SU-DHL-6 (cell line): Measurements from ENCODE around the gene SLC6A13.
"Not testable (repeated sequence)": the region's sequence is repeated elsewhere in the genome, so short reads cannot be mapped to it uniquely, and the experiment has no call there.

ENCODE experiments used
- H2AFZ ChIP-seq: fragments of 200-600 bp; sonication (generic); 2 replicates; pipeline ENCODE4 v1.6.1; 2014; ENCODE audit warnings: low read depth, mild to moderate bottlenecking, moderate library complexity, mixed read lengths, antibody characterized with exemption, low read length; ENCODE audit not compliant: severe bottlenecking
- H3F3A ChIP-seq: fragments of 200-600 bp; shearing (Covaris generic); 2 replicates; pipeline ENCODE4 v1.6.0; 2016; ENCODE audit warnings: antibody characterized with exemption, mild to moderate bottlenecking; ENCODE audit not compliant: insufficient read depth
- H3K27ac ChIP-seq: fragments of 200-600 bp; sonication (generic); 2 replicates; pipeline ENCODE4 v1.5.1; 2016; ENCODE audit warnings: low read depth, mild to moderate bottlenecking, low read length, moderate library complexity, mixed read lengths
- H3K27me3 ChIP-seq: fragments of 200-600 bp; sonication (generic), shearing (Covaris generic); 2 replicates; pipeline ENCODE4 v1.6.0; 2014; ENCODE audit warnings: mild to moderate bottlenecking, low read length
- H3K36me3 ChIP-seq: fragments of 200-600 bp; sonication (generic); 2 replicates; pipeline ENCODE4 v1.6.1; 2014; ENCODE audit warnings: mild to moderate bottlenecking, low read length, mixed read lengths
- H3K4me2 ChIP-seq: fragments of 300-600, 200-600 bp; shearing (Covaris generic), sonication (generic); 2 replicates; pipeline ENCODE4 v1.6.0; 2014; ENCODE audit warnings: low read length, low read depth, mild to moderate bottlenecking; ENCODE audit not compliant: poor library complexity, severe bottlenecking
- H3K4me3 ChIP-seq: fragments of 200-600 bp; sonication (generic); 2 replicates; pipeline ENCODE4 v1.5.1; 2014; ENCODE audit warnings: antibody characterized with exemption, low read length, mild to moderate bottlenecking, mixed read lengths; ENCODE audit not compliant: insufficient read depth, poor library complexity, severe bottlenecking
- H3K79me2 ChIP-seq: fragments of 200-600 bp; sonication (generic); 2 replicates; pipeline ENCODE4 v1.6.1; 2014; ENCODE audit warnings: mild to moderate bottlenecking, low read length, moderate library complexity; ENCODE audit not compliant: insufficient read depth
- H3K9ac ChIP-seq: fragments of 200-600 bp; sonication (generic); 2 replicates; pipeline ENCODE4 v1.7.0; 2014; ENCODE audit warnings: mild to moderate bottlenecking, low read length
- H3K9me2 ChIP-seq: fragments of 200-600 bp; sonication (generic); replicated peaks from 2 replicates; pipeline ENCODE4 v1.6.1; 2014; ENCODE audit warnings: low read length; ENCODE audit not compliant: insufficient read depth
- H3K9me3 ChIP-seq: fragments of 200-600 bp; sonication (generic); 2 replicates; pipeline ENCODE4 v1.6.1; 2014; ENCODE audit warnings: low read length, mixed read lengths; ENCODE audit not compliant: insufficient read depth
- H4K20me1 ChIP-seq: fragments of 200-600 bp; sonication (generic); 2 replicates; pipeline ENCODE4 v1.6.1; 2014; ENCODE audit warnings: low read depth, mild to moderate bottlenecking, antibody characterized with exemption, low read length, moderate library complexity, mixed read lengths
- EZH2phosphoT487 ChIP-seq: fragments of 200-600 bp; sonication (generic), shearing (Covaris generic); conservative IDR thresholded peaks from 2 replicates; pipeline ENCODE4 v1.6.1; 2018; ENCODE audit warnings: mild to moderate bottlenecking, antibody characterized with exemption, low read length, moderate library complexity, mixed read lengths
- TF ChIP-seq, protein P1 (sequence below): fragments of 200-600 bp; sonication (generic); IDR thresholded peaks from one replicate; pipeline ENCODE4 v1.5.1; 2017; ENCODE audit warnings: antibody characterized with exemption, mild to moderate bottlenecking, low read length, moderate library complexity; ENCODE audit not compliant: insufficient read depth, poor library complexity, severe bottlenecking

The SLC6A13 gene

DNA sequence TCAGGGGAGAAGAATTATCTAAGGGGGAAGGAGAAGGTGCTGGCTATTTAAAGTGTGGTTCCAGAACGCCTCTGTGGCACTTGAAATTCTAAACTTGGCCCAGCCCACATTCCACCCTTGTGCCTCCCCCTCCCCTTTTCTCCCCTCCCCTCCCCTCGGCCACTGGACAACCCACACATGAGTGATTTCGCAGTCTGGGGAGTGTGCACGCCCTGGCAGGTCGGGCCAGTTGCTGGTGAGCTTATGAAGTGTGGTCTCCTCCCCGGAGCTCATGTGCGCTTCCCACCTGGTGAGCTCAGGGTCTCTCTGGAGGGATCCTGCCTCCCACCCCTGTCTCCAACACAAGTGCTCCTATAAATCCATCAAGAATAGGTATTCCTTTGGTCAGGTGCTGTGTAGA, at the start of gene SLC6A13:
SLC6A13 (minus strand) TSS at position 20 of the 400 bp plus-strand sequence. CDS start 2,784 bp downstream, outside the sequence.
- TF ChIP-seq, protein P1, sequence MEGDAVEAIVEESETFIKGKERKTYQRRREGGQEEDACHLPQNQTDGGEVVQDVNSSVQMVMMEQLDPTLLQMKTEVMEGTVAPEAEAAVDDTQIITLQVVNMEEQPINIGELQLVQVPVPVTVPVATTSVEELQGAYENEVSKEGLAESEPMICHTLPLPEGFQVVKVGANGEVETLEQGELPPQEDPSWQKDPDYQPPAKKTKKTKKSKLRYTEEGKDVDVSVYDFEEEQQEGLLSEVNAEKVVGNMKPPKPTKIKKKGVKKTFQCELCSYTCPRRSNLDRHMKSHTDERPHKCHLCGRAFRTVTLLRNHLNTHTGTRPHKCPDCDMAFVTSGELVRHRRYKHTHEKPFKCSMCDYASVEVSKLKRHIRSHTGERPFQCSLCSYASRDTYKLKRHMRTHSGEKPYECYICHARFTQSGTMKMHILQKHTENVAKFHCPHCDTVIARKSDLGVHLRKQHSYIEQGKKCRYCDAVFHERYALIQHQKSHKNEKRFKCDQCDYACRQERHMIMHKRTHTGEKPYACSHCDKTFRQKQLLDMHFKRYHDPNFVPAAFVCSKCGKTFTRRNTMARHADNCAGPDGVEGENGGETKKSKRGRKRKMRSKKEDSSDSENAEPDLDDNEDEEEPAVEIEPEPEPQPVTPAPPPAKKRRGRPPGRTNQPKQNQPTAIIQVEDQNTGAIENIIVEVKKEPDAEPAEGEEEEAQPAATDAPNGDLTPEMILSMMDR, result no peak
- no peak for TF ChIP-seq EZH2phosphoT487

DNA sequence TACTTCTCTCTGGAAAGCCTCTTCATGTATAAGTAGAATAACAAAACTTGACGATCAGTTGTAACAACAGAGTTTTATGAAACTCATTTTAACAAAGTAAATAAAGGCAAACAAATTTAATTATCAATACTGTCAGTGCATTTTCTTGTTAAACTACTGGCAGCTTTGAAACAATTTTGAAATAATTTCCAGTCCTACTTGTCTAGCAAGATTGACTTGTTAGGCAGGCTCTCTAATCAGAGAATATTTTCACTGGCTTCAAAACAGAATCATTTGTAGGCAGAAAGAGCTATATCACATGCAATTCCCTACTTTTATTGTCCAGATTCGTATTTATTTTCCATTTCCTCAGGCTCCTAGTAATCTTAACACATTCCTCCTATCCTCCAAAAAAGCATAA, 45.9 kb upstream of the SLC6A13 start:
- no peak overlapping the region for H3K4me3 ChIP-seq
- H3K79me2 ChIP-seq, result no peaks in the 10 kb centered on the region
- no peaks in the 10 kb centered on the region for H3K9me3 ChIP-seq
- no peaks in the 10 kb centered on the region for H3F3A ChIP-seq
- H2AFZ ChIP-seq, result no peak overlapping the region
- no peak overlapping the region for H3K9ac ChIP-seq
- H3K27ac ChIP-seq, result no peak overlapping the region
- H3K27me3 ChIP-seq, result no peaks in the 10 kb centered on the region
- peaks cover 68% of the 10 kb centered on the region for H3K36me3 ChIP-seq
- H4K20me1 ChIP-seq, result no peaks in the 10 kb centered on the region
- TF ChIP-seq, protein P1, result no peak
- no peak overlapping the region for H3K4me2 ChIP-seq
- H3K9me2 ChIP-seq, result no peaks in the 10 kb centered on the region

More for the DNA sequence above, at the start of gene SLC6A13:
- no peaks in the 10 kb centered on the region for H3K79me2 ChIP-seq
- H3F3A ChIP-seq, result no peaks in the 10 kb centered on the region
- H3K36me3 ChIP-seq, result no peaks in the 10 kb centered on the region
- H3K9ac ChIP-seq, result no peak within 1 kb of the TSS
- no peak within 1 kb of the TSS for H2AFZ ChIP-seq
- H3K27me3 ChIP-seq, result no peaks in the 10 kb centered on the region
- H3K27ac ChIP-seq, result no peak within 1 kb of the TSS
- no peak within 1 kb of the TSS for H3K4me3 ChIP-seq
- no peaks in the 10 kb centered on the region for H3K9me3 ChIP-seq
- no peaks in the 10 kb centered on the region for H4K20me1 ChIP-seq
- no peaks in the 10 kb centered on the region for H3K9me2 ChIP-seq
- no peak within 1 kb of the TSS for H3K4me2 ChIP-seq

DNA sequence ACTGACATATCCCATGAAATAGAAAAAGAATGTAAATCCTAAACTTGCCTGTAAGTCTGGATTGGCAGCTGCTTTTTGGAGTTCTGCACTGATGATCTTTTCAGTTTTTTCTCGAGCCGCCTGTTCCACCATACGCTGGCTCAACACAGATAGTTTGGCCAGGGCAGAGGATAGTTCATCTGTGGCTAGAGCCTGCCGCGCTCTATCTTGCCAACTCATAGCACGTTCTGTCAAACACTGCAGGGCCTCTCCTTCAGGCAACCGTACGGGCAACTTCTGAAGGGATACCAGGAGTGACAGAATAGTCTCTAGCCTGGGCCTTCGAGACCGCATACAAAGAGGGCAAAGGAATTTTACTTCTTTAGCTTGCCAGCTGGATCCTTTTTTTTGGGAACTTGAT, 44.8 kb upstream of the SLC6A13 start:
- Histone ChIP-seq H3K79me2 (no peaks in the 10 kb centered on the region; the same call in 1 of the 2 replicates), H3K9ac (no peak overlapping the region), H3K9me2 (no peaks in the 10 kb centered on the region), H3K9me3 (no peaks in the 10 kb centered on the region), H3K27ac (no peak overlapping the region), H3K4me2 (no peak overlapping the region), H2AFZ (no peak overlapping the region), H3F3A (no peaks in the 10 kb centered on the region), H3K27me3 (no peaks in the 10 kb centered on the region), H3K36me3 (peaks cover 64% of the 10 kb centered on the region), H4K20me1 (no peaks in the 10 kb centered on the region), H3K4me3 (no peak overlapping the region)
- TF ChIP-seq, protein P1, result no peak
- no peak for TF ChIP-seq EZH2phosphoT487

DNA sequence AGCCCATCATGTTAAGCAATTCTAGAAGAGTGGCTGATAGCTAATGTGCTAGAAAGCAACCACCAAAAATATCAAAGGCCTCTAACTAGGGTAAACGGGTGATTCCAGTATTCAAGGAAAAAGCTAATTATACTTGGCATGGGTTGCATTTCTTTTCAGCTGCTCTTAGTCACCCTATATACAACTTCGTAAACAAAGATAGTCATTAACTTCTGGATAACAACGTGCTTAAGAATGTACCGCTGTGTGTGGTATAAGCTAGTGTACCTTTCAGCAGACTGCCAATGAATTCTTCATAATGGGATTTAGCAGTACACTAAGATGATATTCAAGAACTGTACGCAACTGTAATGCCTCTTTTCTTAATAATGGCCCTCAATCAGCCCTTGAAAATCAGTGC, 42.2 kb upstream of the SLC6A13 start:
- no peaks in the 10 kb centered on the region for H3K27me3 ChIP-seq
- TF ChIP-seq, protein P1, result no peak
- TF ChIP-seq EZH2phosphoT487, result no peak
- H2AFZ ChIP-seq, result no peak overlapping the region
- H4K20me1 ChIP-seq, result no peaks in the 10 kb centered on the region
- H3K79me2 ChIP-seq, result no peaks in the 10 kb centered on the region; the same call in 1 of the 2 replicates
- no peak overlapping the region for H3K4me2 ChIP-seq
- H3K9ac ChIP-seq, result no peak overlapping the region
- no peaks in the 10 kb centered on the region for H3F3A ChIP-seq
- no peaks in the 10 kb centered on the region for H3K9me2 ChIP-seq
- no peak overlapping the region for H3K27ac ChIP-seq
- H3K9me3 ChIP-seq, result no peaks in the 10 kb centered on the region
- peaks cover 49% of the 10 kb centered on the region for H3K36me3 ChIP-seq
- H3K4me3 ChIP-seq, result no peak overlapping the region

DNA sequence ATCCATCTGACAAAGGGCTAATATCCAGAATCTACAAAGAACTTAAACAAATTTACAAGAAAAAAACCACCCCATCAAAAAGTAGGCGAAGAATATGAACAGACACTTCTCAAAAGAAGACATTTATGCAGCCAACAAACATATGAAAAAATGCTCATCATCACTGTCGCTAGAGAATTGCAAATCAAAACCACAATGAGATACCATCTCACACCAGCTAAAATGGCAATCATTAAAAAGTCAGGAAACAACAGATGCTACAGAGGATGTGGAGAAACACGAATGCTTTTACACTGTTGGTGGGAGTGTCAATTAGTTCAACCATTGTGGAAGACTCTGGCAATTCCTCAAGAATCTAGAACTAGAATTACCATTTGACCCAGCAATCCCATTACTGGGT, 40.1 kb upstream of the SLC6A13 start:
- not testable (repeated sequence) for H3K9me2 ChIP-seq, H3K9ac ChIP-seq, H3K27ac ChIP-seq, H3K4me2 ChIP-seq, H3K27me3 ChIP-seq, H3K9me3 ChIP-seq, H2AFZ ChIP-seq, H3F3A ChIP-seq, H3K4me3 ChIP-seq, H3K79me2 ChIP-seq, H4K20me1 ChIP-seq
- peaks cover 32% of the 10 kb centered on the region for H3K36me3 ChIP-seq
